Colon (tissue), 2 donors: Measurements from ENCODE around the gene PRKCA.

ENCODE experiments used
- FAIRE-seq: peaks from 2 replicates; lab custom pipeline; 2012; peaks lifted over from hg19 to GRCh38; lab: Jason Lieb, UNC
- donor health status: control.
- donor health status: control.

The PRKCA gene

DNA sequence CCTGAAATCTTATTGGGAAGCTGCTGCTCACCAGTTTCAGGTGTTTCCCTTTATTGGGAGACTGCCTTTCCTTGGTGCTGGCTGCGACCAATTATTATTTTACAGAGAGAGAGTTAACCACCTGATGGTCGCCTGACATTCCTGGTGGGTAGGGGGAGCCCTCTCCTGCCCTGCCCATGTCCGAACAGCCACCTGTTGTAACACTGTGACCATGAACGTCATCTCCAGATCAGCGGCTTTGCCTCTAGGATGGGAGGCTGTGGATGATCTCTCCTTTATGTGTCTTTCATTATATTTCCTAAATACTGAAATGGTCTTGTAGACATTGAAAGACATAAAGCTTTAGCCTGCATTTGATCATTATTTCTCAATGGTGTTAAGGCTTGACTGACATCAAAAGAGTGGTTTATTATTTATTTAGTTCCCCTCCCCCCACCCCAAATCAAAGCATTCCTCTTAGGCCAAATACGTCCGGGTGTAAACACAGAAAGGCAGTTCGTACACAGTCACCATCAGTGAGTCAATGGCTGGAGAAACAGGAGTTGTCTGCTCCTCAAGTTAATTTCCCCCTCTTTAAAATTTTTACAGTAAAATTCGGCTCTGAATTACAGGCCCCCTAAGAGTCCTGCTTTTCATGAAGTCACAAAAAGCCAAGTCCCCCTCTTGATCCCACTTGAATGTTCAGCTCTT, 474.7 kb downstream of the PRKCA start:
- no peak for FAIRE-seq

DNA sequence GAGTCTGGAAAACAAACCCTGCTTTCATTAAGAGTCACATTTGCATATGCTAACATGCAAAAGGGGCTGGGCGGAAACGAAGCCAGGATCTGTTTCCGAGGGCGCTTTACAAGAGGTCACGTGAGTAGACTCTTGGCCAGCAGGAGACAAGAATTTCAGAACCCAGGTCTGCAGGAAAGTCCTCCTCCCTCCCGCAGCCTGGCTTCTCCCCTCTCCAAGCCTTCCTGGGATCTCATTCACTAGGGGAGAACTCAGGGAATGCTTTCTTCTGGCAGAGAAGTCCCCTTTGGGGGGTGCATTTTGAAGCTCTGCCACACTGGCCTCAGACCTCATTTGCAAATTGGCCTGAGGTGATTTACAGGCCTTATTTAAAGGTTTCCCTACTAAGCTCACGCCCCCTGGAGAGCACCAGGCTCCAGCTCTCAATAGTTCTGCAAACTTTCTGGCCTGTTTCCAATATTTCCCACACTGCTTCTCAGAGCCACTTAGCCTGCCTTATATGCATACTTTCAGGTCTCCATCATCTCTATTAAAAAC, 475.3 kb downstream of the PRKCA start:
- no peak for FAIRE-seq

DNA sequence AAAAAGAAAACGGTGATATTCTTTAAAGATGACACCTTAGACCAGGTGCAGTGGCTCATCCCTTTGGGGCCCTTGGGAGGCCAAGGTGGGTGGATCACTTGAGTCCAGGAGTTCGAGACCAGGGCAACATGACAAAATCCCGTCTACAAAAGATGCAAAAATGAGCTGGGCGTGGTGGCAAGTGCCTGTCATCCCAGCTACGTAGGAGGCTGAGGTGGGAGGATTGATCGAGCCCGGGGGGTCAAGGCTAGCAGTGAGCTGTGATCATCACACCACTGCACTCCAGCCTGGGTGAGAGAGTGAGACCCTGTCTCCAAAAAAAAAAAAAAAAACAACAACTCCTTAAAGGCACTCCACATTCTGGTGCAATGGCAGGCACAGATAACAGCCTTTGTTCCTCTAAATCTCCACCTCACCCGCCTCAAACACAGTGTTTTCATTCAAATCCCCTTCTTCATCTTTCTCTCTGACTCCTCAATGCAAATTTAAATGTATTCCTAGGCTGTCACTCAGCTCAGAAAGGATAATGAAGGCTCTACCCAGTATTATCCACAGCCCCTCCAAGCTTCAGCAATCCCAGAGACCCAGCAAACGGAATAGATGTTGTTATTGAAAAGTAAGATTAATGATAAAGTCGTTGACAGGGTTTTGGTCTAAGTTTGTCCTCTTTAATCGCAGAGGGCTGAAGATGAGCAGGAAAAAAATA, 476.3 kb downstream of the PRKCA start:
- FAIRE-seq: no peak

DNA sequence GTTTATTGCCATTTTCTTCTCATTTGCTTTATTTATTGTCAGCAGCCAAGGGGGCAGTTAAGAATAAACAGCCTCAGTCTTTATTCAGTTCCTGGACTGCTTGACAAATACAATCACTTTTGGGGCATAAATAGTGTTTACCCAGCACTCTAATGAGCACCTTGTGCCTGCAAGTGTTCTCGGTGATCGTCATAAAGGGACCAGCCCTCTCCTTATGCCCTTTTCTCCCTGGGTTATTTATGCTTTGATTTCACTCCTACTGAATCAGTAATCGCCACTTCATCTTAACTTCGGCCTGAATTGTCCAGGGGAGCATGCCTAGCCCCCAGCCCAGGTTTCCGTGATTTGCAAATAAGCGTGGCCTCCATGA, 476.8 kb downstream of the PRKCA start:
- no peak for FAIRE-seq

DNA sequence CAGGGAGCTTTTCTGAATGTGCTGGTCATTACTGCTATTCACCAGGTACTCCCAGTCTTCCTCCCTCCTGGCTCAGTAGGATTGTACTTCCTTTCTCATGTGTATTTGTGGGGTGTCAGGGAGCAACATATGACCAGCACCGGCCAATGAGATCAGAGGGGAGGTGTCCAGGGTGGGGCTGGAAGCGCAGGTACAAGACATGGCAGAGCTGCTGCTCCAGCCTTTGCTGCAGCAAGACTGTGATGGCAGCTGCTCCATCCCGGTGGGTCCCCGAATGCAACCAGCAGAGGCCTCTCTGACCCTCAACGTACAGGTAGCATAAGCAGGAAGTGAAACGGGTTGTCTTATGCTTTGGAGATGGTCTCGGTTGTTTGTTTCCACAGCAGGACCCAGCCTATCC, 478.7 kb downstream of the PRKCA start:
- no peak for FAIRE-seq

DNA sequence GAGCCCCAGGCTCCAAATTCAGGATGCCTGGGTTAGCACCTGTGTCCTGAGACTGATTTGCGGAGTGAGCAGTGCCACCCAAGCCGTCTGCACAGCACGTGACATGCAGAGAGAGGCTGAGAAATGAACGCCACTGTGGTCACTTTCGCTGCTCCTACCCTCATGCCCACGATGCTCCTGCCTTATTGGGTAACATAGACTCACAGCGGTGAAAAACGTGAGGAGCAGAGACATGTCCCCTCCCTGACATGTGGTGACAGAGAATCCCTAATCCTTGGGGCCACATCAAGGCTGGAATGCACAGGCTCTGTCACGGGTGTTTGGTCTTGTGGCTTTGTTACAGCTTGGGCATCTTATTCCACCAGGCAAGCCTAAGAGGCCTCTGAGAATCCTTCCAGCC, 480.4 kb downstream of the PRKCA start:
- no peak for FAIRE-seq

DNA sequence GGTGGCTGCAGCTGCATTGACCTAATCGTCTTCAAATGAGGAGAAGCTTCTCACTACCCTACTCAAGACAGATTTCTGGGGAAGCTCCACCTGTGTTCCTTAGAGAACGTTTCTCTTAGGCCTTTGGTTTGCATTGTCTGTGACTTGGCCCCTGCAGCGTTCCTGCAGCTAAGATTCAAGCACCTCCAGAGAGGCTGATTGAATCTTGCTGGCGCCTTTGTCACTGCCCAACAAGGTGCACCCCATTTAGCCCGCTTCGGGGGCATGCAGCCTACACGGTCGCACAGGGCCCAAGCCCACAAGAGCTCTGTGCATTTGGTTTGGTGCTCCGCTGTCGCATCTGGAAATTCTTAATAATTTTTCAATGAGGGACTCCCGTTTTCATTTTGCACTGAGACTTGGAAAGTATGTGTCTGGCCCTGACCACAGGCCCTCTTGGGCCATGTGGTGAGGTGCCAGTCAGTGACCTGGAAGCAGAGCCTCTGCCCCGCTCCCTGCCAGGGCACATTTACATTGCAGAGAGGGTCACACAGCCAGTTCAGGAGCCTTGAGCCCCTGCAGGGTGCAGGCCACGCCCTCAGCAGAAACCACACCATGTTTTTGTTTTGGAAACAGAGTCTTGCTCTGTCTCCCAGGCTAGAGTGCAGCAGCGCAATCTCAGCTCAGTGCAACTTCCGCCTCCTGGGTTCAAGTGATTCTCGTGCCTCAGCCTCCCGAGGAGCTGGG, 481.4 kb downstream of the PRKCA start:
- FAIRE-seq: no peak

DNA sequence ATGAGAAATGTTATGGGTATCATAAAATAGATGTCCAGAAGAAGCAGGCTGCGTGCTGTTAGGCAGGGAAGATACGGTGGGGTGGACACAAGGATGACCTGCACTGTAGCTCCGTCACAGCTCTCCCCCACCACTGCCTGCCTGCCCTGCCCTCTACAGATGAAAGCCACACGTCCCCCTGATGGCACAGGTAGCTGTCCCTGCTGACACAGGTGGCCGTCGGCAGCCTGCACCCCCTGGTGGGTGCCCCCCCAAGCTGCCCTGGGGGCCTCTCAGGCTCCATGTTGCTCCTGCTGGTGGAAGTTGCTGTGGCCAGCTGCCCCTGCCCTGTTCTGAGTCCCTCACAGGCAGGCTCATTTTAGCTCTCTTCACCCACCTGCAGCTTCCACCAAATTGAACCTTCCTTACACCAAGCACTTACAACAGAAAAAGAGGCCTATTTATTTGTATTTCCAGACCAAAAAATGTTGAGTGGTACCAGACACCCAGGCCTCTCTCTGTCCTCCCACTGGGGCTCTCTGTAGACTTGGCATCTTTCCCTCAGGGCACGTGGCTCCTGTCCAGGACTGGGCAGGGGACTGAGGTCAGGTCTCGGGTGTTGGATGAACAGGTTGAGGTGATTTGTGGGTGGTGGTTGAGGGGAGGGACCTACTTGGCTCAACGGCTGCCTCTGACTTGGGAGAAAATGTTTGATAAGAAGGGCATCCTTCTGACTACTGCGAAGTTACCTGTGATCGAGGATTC, 482.4 kb downstream of the PRKCA start:
- no peak for FAIRE-seq

DNA sequence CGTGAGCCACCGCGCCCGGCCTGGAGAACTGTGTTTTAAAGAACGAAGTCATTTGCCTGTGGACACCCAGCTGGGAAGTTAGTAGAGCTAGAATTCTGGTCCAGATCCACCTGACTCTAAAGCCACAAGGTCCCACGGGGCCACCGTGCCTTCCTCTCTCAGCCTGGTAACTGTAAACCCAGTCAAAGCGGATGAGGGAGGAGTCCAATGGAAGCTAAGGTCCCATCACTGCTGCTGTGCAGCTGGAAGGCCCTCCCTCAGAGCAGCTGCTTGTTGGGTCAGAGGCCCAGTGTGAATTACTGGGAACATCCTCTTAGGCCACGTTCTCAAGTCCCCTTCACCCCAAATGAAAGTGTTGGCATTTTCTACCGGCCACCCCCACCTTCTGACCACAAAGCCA, 483.7 kb downstream of the PRKCA start:
- no peak for FAIRE-seq

DNA sequence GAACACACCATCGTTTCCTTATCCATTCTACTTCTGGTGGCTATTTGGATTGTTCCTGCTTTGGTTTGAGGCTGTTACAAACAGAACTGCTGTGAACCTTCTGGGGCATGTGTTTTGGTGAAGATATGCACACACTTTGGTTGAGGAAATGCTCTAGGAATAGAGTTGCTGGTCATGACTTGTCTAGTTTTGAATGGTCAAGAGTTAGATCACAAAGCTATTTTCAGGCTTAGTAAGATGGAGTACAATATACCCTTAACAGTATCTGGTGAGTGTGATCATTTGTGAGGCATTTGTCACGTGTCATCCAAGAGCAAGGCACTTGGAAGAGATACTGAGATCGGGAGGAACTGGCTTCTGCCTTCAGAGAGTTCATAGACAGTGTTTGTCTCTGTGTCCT, 485.5 kb downstream of the PRKCA start:
- no peak for FAIRE-seq

DNA sequence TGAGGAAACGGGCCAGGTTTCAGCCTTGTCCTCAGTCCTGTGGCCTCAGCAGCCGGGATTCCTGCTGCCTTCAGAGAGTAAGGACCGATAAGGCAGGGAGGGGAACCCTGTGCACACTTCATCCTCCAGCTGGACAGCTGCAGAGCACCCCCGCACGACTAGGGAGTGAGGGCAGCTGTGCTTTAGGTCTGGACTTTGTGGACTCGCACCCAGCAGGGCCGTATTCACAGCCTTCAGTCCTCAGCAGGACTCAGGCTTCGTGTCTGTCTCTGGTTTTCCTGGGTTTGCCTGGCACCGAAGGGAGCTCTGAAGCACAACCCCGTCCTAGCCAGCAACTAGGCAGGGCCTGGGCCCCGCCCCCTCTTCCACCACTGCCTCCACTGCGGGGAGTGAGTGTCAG, 486.7 kb downstream of the PRKCA start:
- no peak for FAIRE-seq

DNA sequence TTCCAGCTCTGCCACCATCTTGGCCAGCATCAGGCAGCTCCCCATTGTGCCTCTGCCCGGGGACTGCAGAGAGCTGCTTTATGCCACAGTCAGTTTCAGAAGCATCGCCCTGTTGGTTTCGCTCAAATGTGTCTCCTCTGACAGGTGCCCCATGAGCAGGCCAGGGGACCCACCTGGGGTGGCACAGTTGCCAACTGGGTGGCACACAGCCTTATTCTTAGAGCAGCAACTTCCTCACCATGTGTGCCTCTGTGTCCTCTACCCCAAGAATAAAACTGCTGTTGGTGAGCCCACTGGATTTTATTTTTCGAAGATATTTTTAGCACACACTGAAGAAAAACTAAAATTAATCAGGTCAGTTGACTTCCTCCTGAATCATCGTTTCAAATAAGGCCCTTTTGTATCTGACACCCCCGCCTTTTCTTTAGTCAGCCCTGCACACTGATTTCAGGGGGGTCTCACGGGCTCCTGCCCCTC, 487.6 kb downstream of the PRKCA start:
- FAIRE-seq: no peak

DNA sequence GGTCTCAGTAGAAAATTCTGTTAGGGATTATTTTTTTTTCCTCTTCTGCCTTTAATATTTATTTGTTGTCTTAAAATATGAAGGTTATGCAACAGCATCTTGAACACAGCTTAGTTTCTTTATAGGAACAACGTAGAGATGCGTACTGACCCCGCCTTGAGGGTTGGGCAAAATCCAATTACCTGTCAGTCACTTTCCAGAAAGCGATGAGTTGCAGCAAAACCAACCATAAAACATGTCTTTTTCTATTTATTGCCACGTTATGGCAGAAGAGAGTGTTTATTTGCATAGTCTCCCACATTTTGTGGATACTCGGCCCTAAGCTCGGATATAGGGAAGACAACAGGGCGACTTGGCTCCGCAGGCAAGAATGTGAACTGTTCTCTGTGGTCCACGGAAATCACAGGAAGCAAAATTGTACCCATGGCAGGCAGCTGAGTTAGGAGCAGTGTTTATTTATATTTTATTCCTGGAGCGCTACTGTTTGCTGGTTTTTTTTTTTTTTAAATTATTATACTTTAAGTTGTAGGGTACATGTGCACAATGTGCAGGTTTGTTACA, 488.2 kb downstream of the PRKCA start:
- no peak for FAIRE-seq

DNA sequence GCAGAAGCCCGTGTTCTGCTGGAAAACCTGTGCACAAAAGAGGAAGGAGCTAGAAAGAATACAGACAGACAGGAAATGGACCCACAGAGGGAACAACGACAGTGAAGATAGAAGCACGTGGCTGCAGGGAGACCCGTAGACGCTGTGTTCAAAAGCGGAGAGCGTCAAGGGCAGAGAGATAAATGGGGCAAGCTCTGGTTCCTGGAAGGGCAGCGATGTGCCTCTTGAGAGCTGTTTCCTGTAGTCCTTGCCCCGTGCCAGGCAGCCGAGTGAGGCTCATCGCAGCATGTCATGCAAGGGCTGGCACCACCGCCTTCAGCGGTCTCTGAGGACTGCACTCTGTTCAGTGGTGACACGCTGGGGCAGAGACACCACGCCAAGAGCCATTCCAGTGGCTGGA, 488.9 kb downstream of the PRKCA start:
- no peak for FAIRE-seq

DNA sequence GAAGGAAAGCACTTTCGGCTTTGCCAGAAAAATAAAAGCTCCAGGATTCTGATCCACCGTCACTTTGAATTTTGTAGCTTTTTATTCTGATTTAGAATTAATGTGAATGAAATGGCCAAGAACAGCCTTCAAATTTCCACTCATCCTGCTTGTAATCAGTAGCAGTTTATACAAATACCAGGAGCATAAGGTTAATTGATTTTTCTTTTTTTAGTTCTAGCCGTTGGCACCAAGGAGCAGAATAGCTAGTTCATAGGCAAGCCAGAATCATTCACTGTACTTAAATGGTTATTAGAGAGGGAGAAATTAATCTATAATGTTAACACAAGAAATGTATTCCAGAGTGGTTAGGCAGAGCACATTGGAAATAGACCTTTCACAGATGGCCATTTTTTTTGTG, 491.4 kb downstream of the PRKCA start:
- FAIRE-seq: no peak

DNA sequence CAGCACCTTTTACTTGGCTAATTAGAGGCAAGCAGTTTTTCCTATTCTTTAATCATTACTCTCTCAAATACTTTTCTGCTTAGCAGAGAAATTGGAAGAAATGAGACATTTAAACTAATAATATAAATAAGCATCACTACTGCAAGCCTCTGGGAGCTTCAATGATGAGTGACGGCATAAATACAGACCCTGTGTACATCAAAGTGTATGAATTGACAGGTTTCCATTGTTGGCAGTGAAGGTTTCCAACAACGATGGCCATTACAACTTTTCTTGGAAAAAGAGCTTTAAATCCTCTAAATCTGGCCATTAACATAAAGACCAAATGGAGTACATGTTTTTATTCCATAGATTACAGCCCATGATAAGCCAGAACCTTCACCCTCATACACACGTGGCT, 493.1 kb downstream of the PRKCA start:
- FAIRE-seq: no peak

DNA sequence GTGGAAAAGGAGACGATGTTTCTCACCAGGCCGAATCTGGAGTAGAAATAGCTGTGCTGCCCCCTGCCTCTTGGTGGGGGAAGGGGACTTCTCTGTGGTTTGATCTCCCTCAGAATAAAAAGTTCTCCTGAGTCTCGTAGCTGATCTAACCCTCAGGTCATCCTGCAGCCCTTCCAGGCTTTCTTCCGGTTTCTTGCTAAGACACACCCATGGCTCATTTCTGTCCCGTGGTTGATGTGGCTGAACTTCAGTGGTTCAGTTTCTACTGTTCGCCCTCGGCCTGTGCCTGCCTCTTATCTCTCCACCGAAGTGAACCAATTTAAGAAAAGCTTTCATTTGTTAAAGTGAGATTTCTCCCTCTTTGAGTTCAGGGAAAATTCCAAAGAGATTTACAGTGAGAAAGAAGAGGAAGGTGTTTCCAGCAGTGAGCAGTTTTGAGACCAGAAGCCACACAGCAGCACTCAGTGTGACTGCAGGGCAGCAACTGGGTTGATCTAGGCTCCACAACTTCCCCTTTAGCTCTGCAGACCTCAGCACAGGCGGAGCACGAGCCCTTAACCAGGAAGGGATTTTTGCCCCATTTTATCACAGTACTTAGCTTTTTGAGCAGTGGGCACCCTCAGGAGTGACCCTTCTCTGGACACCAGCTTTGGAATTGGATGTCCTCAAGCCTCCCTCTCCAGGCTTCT, 497.6 kb downstream of the PRKCA start:
- no peak for FAIRE-seq

DNA sequence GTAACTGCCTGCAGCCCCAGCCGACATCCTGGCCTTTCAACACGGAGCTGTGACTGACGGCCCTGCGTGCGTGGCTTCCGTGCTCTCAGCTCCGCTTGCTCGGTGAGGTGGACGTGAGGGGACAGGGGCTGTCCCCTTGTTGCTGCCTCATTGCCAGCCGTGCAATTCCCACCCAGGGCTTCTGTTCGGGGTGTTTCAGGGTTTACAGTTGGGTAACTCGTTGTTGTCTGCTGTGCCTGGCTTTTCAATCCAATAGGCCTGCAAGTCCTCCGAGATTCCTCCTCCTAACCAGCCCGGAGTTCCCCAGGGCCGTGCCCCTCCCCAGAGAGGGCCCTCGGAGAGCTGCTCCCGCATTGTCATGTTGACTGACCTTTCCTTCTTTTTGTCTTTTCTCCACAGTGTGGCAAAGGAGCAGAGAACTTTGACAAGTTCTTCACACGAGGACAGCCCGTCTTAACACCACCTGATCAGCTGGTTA, 501.1 kb downstream of the PRKCA start:
- no peak for FAIRE-seq

DNA sequence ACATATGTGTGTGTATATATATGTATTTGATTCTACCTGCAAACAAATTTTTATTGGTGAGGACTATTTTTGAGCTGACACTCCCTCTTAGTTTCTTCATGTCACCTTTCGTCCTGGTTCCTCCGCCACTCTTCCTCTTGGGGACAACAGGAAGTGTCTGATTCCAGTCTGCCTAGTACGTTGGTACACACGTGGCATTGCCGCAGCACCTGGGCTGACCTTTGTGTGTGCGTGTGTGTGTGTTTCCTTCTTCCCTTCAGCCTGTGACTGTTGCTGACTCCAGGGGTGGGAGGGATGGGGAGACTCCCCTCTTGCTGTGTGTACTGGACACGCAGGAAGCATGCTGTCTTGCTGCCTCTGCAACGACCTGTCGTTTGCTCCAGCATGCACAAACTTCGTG, 503.2 kb downstream of the PRKCA start:
- FAIRE-seq: no peak

DNA sequence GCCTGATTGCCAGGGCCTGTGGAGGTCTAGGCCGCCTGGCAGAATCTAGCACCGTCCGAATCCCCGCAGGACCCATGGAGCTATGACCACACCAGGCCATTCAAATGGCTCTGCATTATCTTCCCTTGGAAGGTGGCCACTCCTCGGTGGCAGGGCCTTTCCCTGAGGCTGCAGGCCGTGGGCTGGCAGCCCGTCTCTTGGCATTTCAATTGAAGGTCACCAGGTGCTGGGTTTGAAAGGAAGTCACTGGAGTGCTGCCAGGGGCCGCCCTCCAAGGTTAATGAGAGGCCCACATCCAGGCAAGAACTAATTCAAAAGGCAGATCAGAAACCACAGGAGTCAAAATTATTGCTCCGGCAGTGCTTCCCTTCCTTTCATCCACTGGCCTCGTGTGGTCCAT, 504.8 kb downstream of the PRKCA start:
- no peak for FAIRE-seq

DNA sequence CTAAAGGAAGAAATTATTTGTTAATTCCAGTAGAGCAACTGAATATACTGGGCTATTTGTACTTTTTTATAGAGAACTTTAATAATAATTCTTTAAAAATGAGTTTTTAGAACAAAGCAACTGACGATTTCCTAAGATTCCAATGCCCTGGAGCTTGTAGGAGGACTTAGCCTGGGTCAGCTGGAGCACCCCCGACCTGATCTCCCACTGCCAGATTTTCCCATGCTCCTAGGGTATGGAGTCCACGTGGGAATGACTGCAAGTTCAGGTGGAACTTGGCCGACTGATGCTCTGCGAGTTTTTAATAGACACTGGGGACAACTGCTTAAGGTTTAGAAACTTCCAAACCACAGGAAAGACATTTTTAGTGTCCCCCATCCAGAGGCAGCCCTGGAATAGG, 507.0 kb downstream of the PRKCA start:
- FAIRE-seq: no peak
